ENCODE results near the gene EIF4A3.

- TF ChIP-seq, protein P1, sequence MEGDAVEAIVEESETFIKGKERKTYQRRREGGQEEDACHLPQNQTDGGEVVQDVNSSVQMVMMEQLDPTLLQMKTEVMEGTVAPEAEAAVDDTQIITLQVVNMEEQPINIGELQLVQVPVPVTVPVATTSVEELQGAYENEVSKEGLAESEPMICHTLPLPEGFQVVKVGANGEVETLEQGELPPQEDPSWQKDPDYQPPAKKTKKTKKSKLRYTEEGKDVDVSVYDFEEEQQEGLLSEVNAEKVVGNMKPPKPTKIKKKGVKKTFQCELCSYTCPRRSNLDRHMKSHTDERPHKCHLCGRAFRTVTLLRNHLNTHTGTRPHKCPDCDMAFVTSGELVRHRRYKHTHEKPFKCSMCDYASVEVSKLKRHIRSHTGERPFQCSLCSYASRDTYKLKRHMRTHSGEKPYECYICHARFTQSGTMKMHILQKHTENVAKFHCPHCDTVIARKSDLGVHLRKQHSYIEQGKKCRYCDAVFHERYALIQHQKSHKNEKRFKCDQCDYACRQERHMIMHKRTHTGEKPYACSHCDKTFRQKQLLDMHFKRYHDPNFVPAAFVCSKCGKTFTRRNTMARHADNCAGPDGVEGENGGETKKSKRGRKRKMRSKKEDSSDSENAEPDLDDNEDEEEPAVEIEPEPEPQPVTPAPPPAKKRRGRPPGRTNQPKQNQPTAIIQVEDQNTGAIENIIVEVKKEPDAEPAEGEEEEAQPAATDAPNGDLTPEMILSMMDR (IDR thresholded peaks at IDR 0.05 in 2 of 3, conservative IDR thresholded peaks at IDR 0.05 in 1 of 3; ENCODE audit: insufficient read depth in 2 of 3, low read depth in 1 of 3, low read length in 3 of 3), result no peak
- TF ChIP-seq GABPA (tag; conservative IDR thresholded peaks at IDR 0.05; ENCODE audit: low read depth), result no peak
- no peak for TF ChIP-seq PKNOX1 (IDR thresholded peaks at IDR 0.05)
- TF ChIP-seq HMG20A (CRISPR knock-in tag; conservative IDR thresholded peaks at IDR 0.05), result no peak
- TF ChIP-seq JUN (IDR thresholded peaks at IDR 0.05; ENCODE audit: borderline replicate concordance, low read depth, low read length), result no peak
- no peak for TF ChIP-seq JUN (CRISPR knock-in tag; IDR thresholded peaks at IDR 0.05; ENCODE audit: borderline replicate concordance)
- no peak for TF ChIP-seq PBX2 (CRISPR knock-in tag; IDR thresholded peaks at IDR 0.05; ENCODE audit: low read depth)
- TF ChIP-seq PBX2 (tag; conservative IDR thresholded peaks at IDR 0.05; ENCODE audit: low read depth), result no peak
- TF ChIP-seq CHCHD3 (CRISPR knock-in tag; IDR thresholded peaks at IDR 0.05), result no peak
- no peak for TF ChIP-seq SP1 (CRISPR knock-in tag; IDR thresholded peaks at IDR 0.05)
- TF ChIP-seq, protein P2, sequence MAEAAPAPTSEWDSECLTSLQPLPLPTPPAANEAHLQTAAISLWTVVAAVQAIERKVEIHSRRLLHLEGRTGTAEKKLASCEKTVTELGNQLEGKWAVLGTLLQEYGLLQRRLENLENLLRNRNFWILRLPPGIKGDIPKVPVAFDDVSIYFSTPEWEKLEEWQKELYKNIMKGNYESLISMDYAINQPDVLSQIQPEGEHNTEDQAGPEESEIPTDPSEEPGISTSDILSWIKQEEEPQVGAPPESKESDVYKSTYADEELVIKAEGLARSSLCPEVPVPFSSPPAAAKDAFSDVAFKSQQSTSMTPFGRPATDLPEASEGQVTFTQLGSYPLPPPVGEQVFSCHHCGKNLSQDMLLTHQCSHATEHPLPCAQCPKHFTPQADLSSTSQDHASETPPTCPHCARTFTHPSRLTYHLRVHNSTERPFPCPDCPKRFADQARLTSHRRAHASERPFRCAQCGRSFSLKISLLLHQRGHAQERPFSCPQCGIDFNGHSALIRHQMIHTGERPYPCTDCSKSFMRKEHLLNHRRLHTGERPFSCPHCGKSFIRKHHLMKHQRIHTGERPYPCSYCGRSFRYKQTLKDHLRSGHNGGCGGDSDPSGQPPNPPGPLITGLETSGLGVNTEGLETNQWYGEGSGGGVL (CRISPR knock-in tag; IDR thresholded peaks at IDR 0.05), result no peak
- TF ChIP-seq RFX7 (CRISPR knock-in tag; IDR thresholded peaks at IDR 0.05), result no peak
- TF ChIP-seq ZBTB49 (CRISPR knock-in tag; IDR thresholded peaks at IDR 0.05; ENCODE audit: borderline replicate concordance), result no peak
- no peak for TF ChIP-seq CREM (IDR thresholded peaks at IDR 0.05; ENCODE audit: low read depth)
- TF ChIP-seq USF2 (CRISPR knock-in tag; IDR thresholded peaks at IDR 0.05), result no peak
Observed at GRCh38 chr17:80123791-80124190, 23.1 kb downstream of the EIF4A3 start.
